HEK293 (cell line): Measurements from ENCODE around the gene FRMD4A.

Experiments used
- REST ChIP-seq: fragments of 450-650 bp; formaldehyde crosslinking; IDR thresholded peaks from 2 replicates; pipeline ENCODE4 v1.5.1; 2016; ENCODE audit warnings: missing biosample characterization, missing genetic modification characterization
- SP3 ChIP-seq: fragments of 450-650 bp; formaldehyde crosslinking; IDR thresholded peaks from 2 replicates; pipeline ENCODE4 v1.5.1; 2016; ENCODE audit warnings: missing biosample characterization, missing genetic modification characterization
- ZNF114 ChIP-seq: fragments of 450-650 bp; formaldehyde crosslinking; IDR thresholded peaks from 2 replicates; pipeline ENCODE4 v1.5.0; 2017; ENCODE audit warnings: missing biosample characterization, missing genetic modification characterization
- ZNF510 ChIP-seq: fragments of 450-650 bp; formaldehyde crosslinking; IDR thresholded peaks from 2 replicates; pipeline ENCODE4 v1.5.1; 2018; ENCODE audit warnings: mild to moderate bottlenecking, missing genetic modification characterization, missing biosample characterization; ENCODE audit not compliant: insufficient replicate concordance
- ZNF623 ChIP-seq: fragments of 450-650 bp; formaldehyde crosslinking; IDR thresholded peaks from 2 replicates; pipeline ENCODE4 v1.5.1; 2016; ENCODE audit warnings: missing biosample characterization, missing genetic modification characterization
- TF ChIP-seq, protein P1 (sequence below): fragments of 450-650 bp; formaldehyde crosslinking; IDR thresholded peaks from 2 replicates; pipeline ENCODE4 v1.5.1; 2016; ENCODE audit warnings: missing biosample characterization, missing genetic modification characterization

DNA sequence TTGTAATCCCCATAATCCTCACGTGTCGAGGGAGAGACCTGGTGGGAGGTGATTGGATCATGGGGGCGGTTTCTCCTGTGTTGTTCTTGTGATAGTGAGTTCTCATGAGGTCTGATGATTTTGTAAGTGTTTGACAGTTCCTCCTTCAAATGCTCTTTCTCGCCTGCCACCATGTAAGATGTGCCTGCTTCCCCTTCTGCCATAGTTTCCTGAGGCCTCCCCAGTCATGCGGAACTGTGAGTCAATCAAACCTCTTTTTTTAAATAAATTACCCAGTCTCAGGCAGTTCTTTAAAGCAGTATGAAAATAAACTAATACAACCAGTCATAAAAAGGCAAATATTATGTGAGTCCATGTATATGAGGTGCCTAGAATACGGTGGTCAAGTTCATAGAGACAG is 87.5 kb downstream of the FRMD4A start:
- TF ChIP-seq ZNF510 (no peak), SP3 (tag by site-specific recombination) (no peak), ZNF114 (tag by site-specific recombination) (no peak), REST (tag by site-specific recombination) (no peak), ZNF623 (no peak)
- TF ChIP-seq, protein P1, sequence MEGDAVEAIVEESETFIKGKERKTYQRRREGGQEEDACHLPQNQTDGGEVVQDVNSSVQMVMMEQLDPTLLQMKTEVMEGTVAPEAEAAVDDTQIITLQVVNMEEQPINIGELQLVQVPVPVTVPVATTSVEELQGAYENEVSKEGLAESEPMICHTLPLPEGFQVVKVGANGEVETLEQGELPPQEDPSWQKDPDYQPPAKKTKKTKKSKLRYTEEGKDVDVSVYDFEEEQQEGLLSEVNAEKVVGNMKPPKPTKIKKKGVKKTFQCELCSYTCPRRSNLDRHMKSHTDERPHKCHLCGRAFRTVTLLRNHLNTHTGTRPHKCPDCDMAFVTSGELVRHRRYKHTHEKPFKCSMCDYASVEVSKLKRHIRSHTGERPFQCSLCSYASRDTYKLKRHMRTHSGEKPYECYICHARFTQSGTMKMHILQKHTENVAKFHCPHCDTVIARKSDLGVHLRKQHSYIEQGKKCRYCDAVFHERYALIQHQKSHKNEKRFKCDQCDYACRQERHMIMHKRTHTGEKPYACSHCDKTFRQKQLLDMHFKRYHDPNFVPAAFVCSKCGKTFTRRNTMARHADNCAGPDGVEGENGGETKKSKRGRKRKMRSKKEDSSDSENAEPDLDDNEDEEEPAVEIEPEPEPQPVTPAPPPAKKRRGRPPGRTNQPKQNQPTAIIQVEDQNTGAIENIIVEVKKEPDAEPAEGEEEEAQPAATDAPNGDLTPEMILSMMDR (tag by site-specific recombination) = no peak
